Neural cell (in vitro differentiated cells): ENCODE results near the gene TTPAL. TPM values are rescaled to one million over a fixed set of nuclear protein-coding genes. Genes with fewer than 3 reads are reported as not detected.

Source experiments
- H2AFZ ChIP-seq: fragments of 200-600, 300-800 bp; sonication (generic), shearing (Covaris generic); 2 replicates; pipeline ENCODE4 v1.6.0; 2014; ENCODE audit warnings: low read depth, mild to moderate bottlenecking, antibody characterized with exemption, low read length, moderate library complexity
- H3F3A ChIP-seq: fragments of 200-600 bp; shearing (Covaris generic); 2 replicates; pipeline ENCODE4 v1.6.1; 2016; ENCODE audit warnings: mild to moderate bottlenecking, moderate library complexity, mixed read lengths, antibody characterized with exemption, low read length; ENCODE audit not compliant: insufficient read depth, poor library complexity, severe bottlenecking
- H3K27ac ChIP-seq: fragments of 200-600, 300-800 bp; sonication (generic), shearing (Covaris generic); 2 replicates; pipeline ENCODE4 v1.5.1; 2014; ENCODE audit warnings: mild to moderate bottlenecking, low read length, moderate library complexity
- H3K27me3 ChIP-seq: fragments of 300-800, 200-600 bp; sonication (generic), shearing (Covaris generic); 2 replicates; pipeline ENCODE4 v1.6.0; 2014; ENCODE audit warnings: mild to moderate bottlenecking, low read depth, low read length, moderate library complexity; ENCODE audit not compliant: insufficient read depth
- H3K36me3 ChIP-seq: fragments of 300-800, 200-600 bp; sonication (generic), shearing (Covaris generic); 2 replicates; pipeline ENCODE4 v1.5.1; 2014; ENCODE audit warnings: mild to moderate bottlenecking, antibody characterized with exemption, low read length, moderate library complexity; ENCODE audit not compliant: insufficient read depth
- H3K4me2 ChIP-seq: fragments of 300-800, 200-600 bp; sonication (generic), shearing (Covaris generic); 2 replicates; pipeline ENCODE4 v1.6.0; 2014; ENCODE audit warnings: mild to moderate bottlenecking, low read length
- H3K4me3 ChIP-seq: fragments of 300-800, 200-600 bp; sonication (generic), shearing (Covaris generic); 2 replicates; pipeline ENCODE4 v1.5.1; 2014; ENCODE audit warnings: mild to moderate bottlenecking, low read length, moderate library complexity
- H3K79me2 ChIP-seq: fragments of 200-600 bp; shearing (Covaris generic); replicated peaks from 2 replicates; pipeline ENCODE4 v1.6.0; 2014; ENCODE audit warnings: mild to moderate bottlenecking, low read length, moderate library complexity; ENCODE audit not compliant: insufficient read depth
- H3K9ac ChIP-seq: fragments of 300-800, 200-600 bp; sonication (generic), shearing (Covaris generic); 2 replicates; pipeline ENCODE4 v1.6.1; 2016; ENCODE audit warnings: mild to moderate bottlenecking, low read length, mixed read lengths
- H3K9me2 ChIP-seq: fragments of 200-600 bp; shearing (Covaris generic); 2 replicates; pipeline ENCODE4 v1.6.1; 2016; ENCODE audit warnings: mild to moderate bottlenecking, low read length, mixed read lengths; ENCODE audit not compliant: insufficient read depth
- H3K9me3 ChIP-seq: fragments of 200-600, 300-800 bp; sonication (generic), shearing (Covaris generic); 2 replicates; pipeline ENCODE4 v1.6.1; 2016; ENCODE audit warnings: mild to moderate bottlenecking, mixed run types, low read length, moderate library complexity, mixed read lengths
- H4K20me1 ChIP-seq: fragments of 200-600 bp; shearing (Covaris generic); 2 replicates; pipeline ENCODE4 v1.6.1; 2016; ENCODE audit warnings: mild to moderate bottlenecking, mixed run types; ENCODE audit not compliant: insufficient read depth
- CTCF ChIP-seq: fragments of 450-650 bp; IDR thresholded peaks from 2 replicates; pipeline ENCODE4 v1.5.1; 2014; ENCODE audit warnings: antibody characterized with exemption, mild to moderate bottlenecking, moderate library complexity; ENCODE audit not compliant: poor library complexity, severe bottlenecking
- EP300 ChIP-seq: fragments of 450-650 bp; conservative IDR thresholded peaks from 2 replicates; pipeline ENCODE4 v1.6.1; 2014; ENCODE audit warnings: antibody characterized with exemption, mild to moderate bottlenecking, moderate library complexity; ENCODE audit not compliant: poor library complexity, severe bottlenecking
- EZH2 ChIP-seq: fragments of 200-600, 300-800 bp; shearing (Covaris generic), sonication (generic); IDR thresholded peaks from 2 replicates; pipeline ENCODE4 v1.6.1; 2014; ENCODE audit warnings: antibody characterized with exemption, low read length, borderline replicate concordance, mild to moderate bottlenecking; ENCODE audit not compliant: insufficient read depth, poor library complexity, severe bottlenecking
- MXI1 ChIP-seq: fragments of 450-650 bp; conservative IDR thresholded peaks from 2 replicates; pipeline ENCODE4 v1.6.1; 2014; ENCODE audit warnings: antibody characterized with exemption, mild to moderate bottlenecking; ENCODE audit not compliant: poor library complexity, severe bottlenecking
- POLR2AphosphoS5 ChIP-seq: IDR thresholded peaks from 2 replicates; pipeline ENCODE4 v1.6.1; 2012
- RAD21 ChIP-seq: fragments of 450-650 bp; conservative IDR thresholded peaks from 2 replicates; pipeline ENCODE4 v1.6.1; 2014; ENCODE audit warnings: antibody characterized with exemption, mild to moderate bottlenecking, moderate library complexity
- REST ChIP-seq: IDR thresholded peaks from 2 replicates; pipeline ENCODE4 v1.6.1; 2012; ENCODE audit warnings: borderline replicate concordance
- SMC3 ChIP-seq: fragments of 450-650 bp; conservative IDR thresholded peaks from 2 replicates; pipeline ENCODE4 v1.6.1; 2014; ENCODE audit warnings: antibody characterized with exemption, mild to moderate bottlenecking, moderate library complexity; ENCODE audit not compliant: poor library complexity
- TAF1 ChIP-seq: IDR thresholded peaks from 2 replicates; pipeline ENCODE4 v1.6.1; 2012; ENCODE audit warnings: low read depth
- polyA plus RNA-seq: library from polyadenylated mRNA; depleted of rRNA; stranded (reverse); fragments of >200 nt; gene quantifications from 2 replicates; pipeline ENCODE4 v1.2.3, GENCODE V29; 2014

Gene TTPAL
- polyA plus RNA-seq, 1 donor from 2014 or later: 11.2 TPM

- Histone ChIP-seq H3K4me2 (no peak overlapping the region), H3K4me3 (no peak overlapping the region), H3K79me2 (peaks cover 59% of the 10 kb centered on the region), H3K9me3 (no peaks in the 10 kb centered on the region), H3K9me2 (no peaks in the 10 kb centered on the region), H2AFZ (no peak overlapping the region), H3K27me3 (no peaks in the 10 kb centered on the region), H3K27ac (no peak overlapping the region), H3K36me3 (peaks cover 5% of the 10 kb centered on the region), H3F3A (no peaks in the 10 kb centered on the region), H4K20me1 (peaks cover 5% of the 10 kb centered on the region), H3K9ac (no peak overlapping the region)
- TF ChIP-seq CTCF (no peak), MXI1 (no peak), POLR2AphosphoS5 (no peak), SMC3 (no peak), REST (no peak), RAD21 (no peak), EP300 (no peak), EZH2 (no peak), TAF1 (no peak)
Measured at GRCh38 chr20:44516491-44516890, 40.8 kb downstream of the TTPAL start.

DNA sequence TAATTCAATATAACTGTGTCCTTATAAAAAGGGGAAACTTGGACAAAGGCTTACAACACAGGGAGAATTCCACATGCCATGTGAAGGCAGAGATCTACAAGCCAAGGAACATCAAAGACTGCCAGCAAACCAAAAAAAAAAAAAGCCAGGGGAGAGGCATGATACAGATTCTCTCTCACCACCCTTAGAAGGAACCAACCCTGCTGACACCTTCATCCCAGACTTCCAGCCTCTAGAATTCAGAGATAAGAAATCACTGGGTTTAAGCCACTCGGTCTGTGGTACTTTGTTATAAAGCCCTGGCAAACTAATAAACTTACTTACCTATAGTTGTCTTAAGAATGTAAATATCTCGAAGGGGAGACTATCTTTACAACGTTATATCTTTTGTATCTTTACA lies 41.8 kb downstream of the TTPAL start:
- Histone ChIP-seq H3K79me2 (peaks cover 61% of the 10 kb centered on the region), H2AFZ (no peak overlapping the region), H3K27me3 (no peaks in the 10 kb centered on the region), H3K36me3 (peaks cover 5% of the 10 kb centered on the region), H3K9me2 (no peaks in the 10 kb centered on the region), H3K4me3 (no peak overlapping the region), H3K27ac (no peak overlapping the region), H3K9me3 (no peaks in the 10 kb centered on the region), H3F3A (no peaks in the 10 kb centered on the region), H3K4me2 (no peak overlapping the region), H3K9ac (no peak overlapping the region), H4K20me1 (peaks cover 5% of the 10 kb centered on the region)
- TF ChIP-seq TAF1 (no peak), POLR2AphosphoS5 (no peak), MXI1 (no peak), EP300 (no peak)

DNA sequence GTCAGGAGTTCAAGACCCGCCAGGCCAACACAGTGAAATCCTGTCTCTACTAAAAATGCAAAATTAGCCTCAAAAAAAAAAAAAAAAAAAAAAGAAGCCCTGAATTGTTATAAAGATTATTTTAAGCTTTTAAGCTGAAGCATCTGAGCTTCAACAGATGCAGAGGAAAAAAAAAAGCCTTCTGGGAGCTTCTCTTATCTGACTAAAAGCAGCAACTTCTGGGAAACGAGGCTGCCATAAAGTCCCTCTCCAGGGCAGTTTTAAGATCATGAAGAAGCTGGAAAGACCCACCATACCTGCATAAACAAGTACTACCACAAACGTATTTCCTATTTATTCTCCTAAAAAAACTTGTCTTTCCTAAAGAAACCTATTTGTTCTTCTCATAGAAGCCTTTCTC lies 42.6 kb downstream of the TTPAL start:
- Histone ChIP-seq H3F3A (no peaks in the 10 kb centered on the region), H3K36me3 (peaks cover 5% of the 10 kb centered on the region), H2AFZ (no peak overlapping the region), H3K4me2 (no peak overlapping the region), H3K79me2 (peaks cover 61% of the 10 kb centered on the region), H3K4me3 (no peak overlapping the region), H4K20me1 (peaks cover 5% of the 10 kb centered on the region), H3K9ac (no peak overlapping the region), H3K9me3 (no peaks in the 10 kb centered on the region), H3K27ac (no peak overlapping the region), H3K27me3 (no peaks in the 10 kb centered on the region), H3K9me2 (no peaks in the 10 kb centered on the region)
- TF ChIP-seq MXI1 (no peak), SMC3 (no peak), EZH2 (no peak), RAD21 (no peak), TAF1 (no peak), EP300 (no peak), CTCF (no peak), POLR2AphosphoS5 (no peak), REST (no peak)
